Measurements from ENCODE around the gene CAPN11. TPM values are rescaled to one million over a fixed set of nuclear protein-coding genes. Genes with fewer than 3 reads are reported as not detected.

The CAPN11 gene
- total and polyA plus RNA-seq, 4 donors, result 0.08 to 0.19 (median 0.09) TPM; not detected in 1

- Histone ChIP-seq H3K27ac (ENCODE audit: low read depth in 1 of 2, low read length in 2 of 2) (no peak overlapping the region), H3K9me3 (ENCODE audit: control insufficient read depth in 4 of 4, low read length in 3 of 4) (no peaks in the 10 kb centered on the region), H3K4me1 (ENCODE audit: control insufficient read depth in 4 of 4, insufficient read depth in 4 of 4, low read length in 3 of 4) (no peaks in the 10 kb centered on the region), H3K4me3 (ENCODE audit: low read depth in 1 of 3, low read length in 3 of 3) (no peak overlapping the region), H3K27me3 (ENCODE audit: control insufficient read depth in 4 of 4, insufficient read depth in 4 of 4, low read length in 3 of 4) (no peaks in the 10 kb centered on the region), H3K9ac (ENCODE audit: low read depth in 1 of 2, low read length in 2 of 2) (no peak overlapping the region), H3K36me3 (ENCODE audit: control insufficient read depth in 4 of 4, insufficient read depth in 3 of 4, low read depth in 1 of 4, low read length in 3 of 4) (no peaks in the 10 kb centered on the region)
- 48% methylated on average over 2 of the region's 2 CpGs for WGBS
- no peak for DNase-seq (ENCODE audit: low spot score)
- TF ChIP-seq, protein P1, sequence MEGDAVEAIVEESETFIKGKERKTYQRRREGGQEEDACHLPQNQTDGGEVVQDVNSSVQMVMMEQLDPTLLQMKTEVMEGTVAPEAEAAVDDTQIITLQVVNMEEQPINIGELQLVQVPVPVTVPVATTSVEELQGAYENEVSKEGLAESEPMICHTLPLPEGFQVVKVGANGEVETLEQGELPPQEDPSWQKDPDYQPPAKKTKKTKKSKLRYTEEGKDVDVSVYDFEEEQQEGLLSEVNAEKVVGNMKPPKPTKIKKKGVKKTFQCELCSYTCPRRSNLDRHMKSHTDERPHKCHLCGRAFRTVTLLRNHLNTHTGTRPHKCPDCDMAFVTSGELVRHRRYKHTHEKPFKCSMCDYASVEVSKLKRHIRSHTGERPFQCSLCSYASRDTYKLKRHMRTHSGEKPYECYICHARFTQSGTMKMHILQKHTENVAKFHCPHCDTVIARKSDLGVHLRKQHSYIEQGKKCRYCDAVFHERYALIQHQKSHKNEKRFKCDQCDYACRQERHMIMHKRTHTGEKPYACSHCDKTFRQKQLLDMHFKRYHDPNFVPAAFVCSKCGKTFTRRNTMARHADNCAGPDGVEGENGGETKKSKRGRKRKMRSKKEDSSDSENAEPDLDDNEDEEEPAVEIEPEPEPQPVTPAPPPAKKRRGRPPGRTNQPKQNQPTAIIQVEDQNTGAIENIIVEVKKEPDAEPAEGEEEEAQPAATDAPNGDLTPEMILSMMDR (IDR thresholded peaks at IDR 0.05; ENCODE audit: low read depth, low read length, missing input control), result no peak
- TF ChIP-seq FOXA2 (IDR thresholded peaks at IDR 0.05), result no peak
- no peak for TF ChIP-seq TAF1 (conservative IDR thresholded peaks at IDR 0.05)
- no peak for TF ChIP-seq YY1 (IDR thresholded peaks at IDR 0.05)
- no peak for TF ChIP-seq HNF4A (conservative IDR thresholded peaks at IDR 0.05)
- no peak for TF ChIP-seq HNF4G (IDR thresholded peaks at IDR 0.05)
- no peak for TF ChIP-seq RAD21 (IDR thresholded peaks at IDR 0.05)
- no peak for TF ChIP-seq SP1 (IDR thresholded peaks at IDR 0.05)
Observed at GRCh38 chr6:44190715-44191114, 32.1 kb downstream of the CAPN11 start.

- Histone ChIP-seq H3K9me3 (ENCODE audit: control insufficient read depth in 4 of 4, low read length in 3 of 4) (no peaks in the 10 kb centered on the region), H3K27me3 (ENCODE audit: control insufficient read depth in 4 of 4, insufficient read depth in 4 of 4, low read length in 3 of 4) (no peaks in the 10 kb centered on the region), H3K36me3 (ENCODE audit: control insufficient read depth in 4 of 4, insufficient read depth in 3 of 4, low read depth in 1 of 4, low read length in 3 of 4) (no peaks in the 10 kb centered on the region), H3K4me1 (ENCODE audit: control insufficient read depth in 4 of 4, insufficient read depth in 4 of 4, low read length in 3 of 4) (no peaks in the 10 kb centered on the region), H3K9ac (ENCODE audit: low read depth in 1 of 2, low read length in 2 of 2) (no peak overlapping the region), H3K27ac (ENCODE audit: low read depth in 1 of 2, low read length in 2 of 2) (no peak overlapping the region), H3K4me3 (ENCODE audit: low read depth in 1 of 3, low read length in 3 of 3) (no peak overlapping the region)
- TF ChIP-seq, protein P2, sequence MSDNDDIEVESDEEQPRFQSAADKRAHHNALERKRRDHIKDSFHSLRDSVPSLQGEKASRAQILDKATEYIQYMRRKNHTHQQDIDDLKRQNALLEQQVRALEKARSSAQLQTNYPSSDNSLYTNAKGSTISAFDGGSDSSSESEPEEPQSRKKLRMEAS (IDR thresholded peaks at IDR 0.05), result no peak
- TF ChIP-seq FOXA2 (IDR thresholded peaks at IDR 0.05) (no peak), YY1 (IDR thresholded peaks at IDR 0.05) (no peak), NR2F2 (IDR thresholded peaks at IDR 0.05) (no peak), FOXA1 (IDR thresholded peaks at IDR 0.05) (no peak), EGR1 (IDR thresholded peaks at IDR 0.05; ENCODE audit: low read depth in 2 of 2) (no peak), HNF4G (IDR thresholded peaks at IDR 0.05) (no peak), HNF4A (conservative IDR thresholded peaks at IDR 0.05) (no peak), JUND (IDR thresholded peaks at IDR 0.05) (no peak), REST (IDR thresholded peaks at IDR 0.05) (no peak), GABPA (IDR thresholded peaks at IDR 0.05 in 1 of 2, conservative IDR thresholded peaks at IDR 0.05 in 1 of 2) (no peak), RAD21 (IDR thresholded peaks at IDR 0.05) (no peak)
- TF ChIP-seq, protein P1 (IDR thresholded peaks at IDR 0.05; ENCODE audit: low read depth, low read length, missing input control), result no peak
- WGBS, result 62% methylated on average over 10 of the region's 10 CpGs
- DNase-seq (ENCODE audit: low spot score), result no peak
Observed at GRCh38 chr6:44192428-44193041, 33.9 kb downstream of the CAPN11 start.

Measured in liver (tissue), 9 donors.